ENCODE data around the gene ZKSCAN5.

ZKSCAN5 gene

DNA sequence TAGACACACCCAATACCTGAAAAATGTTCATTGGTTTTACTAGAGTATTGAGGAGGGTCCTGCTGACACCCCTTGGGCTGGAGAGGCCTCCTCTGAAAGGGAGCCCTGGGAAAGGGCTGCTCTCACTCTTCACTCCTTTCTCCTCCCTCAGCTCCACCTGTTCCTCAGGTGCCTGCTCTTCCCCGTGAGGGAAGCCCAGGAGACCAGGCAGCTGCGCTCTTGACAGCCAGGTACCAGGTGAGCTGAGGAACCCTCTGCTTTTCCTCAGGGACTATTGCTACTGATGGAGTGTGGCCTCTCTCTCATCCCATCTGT is 57.2 kb downstream of the ZKSCAN5 start:
- no peak overlapping the region for H3K27ac ChIP-seq (ENCODE audit: low read depth, low read length)
- H3K4me1 ChIP-seq (ENCODE audit: control insufficient read depth, low read length): peaks cover 24% of the 10 kb centered on the region
- peaks cover 89% of the 10 kb centered on the region for H3K36me3 ChIP-seq (ENCODE audit: control insufficient read depth, low read length)
- H3K27me3 ChIP-seq (ENCODE audit: control insufficient read depth, low read length): no peaks in the 10 kb centered on the region
- H3K79me2 ChIP-seq (ENCODE audit: control insufficient read depth, low read length): peaks cover 92% of the 10 kb centered on the region
- H3K4me3 ChIP-seq (ENCODE audit: low read length): no peak overlapping the region
- TF ChIP-seq, protein P1, sequence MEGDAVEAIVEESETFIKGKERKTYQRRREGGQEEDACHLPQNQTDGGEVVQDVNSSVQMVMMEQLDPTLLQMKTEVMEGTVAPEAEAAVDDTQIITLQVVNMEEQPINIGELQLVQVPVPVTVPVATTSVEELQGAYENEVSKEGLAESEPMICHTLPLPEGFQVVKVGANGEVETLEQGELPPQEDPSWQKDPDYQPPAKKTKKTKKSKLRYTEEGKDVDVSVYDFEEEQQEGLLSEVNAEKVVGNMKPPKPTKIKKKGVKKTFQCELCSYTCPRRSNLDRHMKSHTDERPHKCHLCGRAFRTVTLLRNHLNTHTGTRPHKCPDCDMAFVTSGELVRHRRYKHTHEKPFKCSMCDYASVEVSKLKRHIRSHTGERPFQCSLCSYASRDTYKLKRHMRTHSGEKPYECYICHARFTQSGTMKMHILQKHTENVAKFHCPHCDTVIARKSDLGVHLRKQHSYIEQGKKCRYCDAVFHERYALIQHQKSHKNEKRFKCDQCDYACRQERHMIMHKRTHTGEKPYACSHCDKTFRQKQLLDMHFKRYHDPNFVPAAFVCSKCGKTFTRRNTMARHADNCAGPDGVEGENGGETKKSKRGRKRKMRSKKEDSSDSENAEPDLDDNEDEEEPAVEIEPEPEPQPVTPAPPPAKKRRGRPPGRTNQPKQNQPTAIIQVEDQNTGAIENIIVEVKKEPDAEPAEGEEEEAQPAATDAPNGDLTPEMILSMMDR (IDR thresholded peaks at IDR 0.05; ENCODE audit: low read depth, low read length, poor library complexity, severe bottlenecking): no peak
- no peak for TF ChIP-seq EZH2phosphoT487 (IDR thresholded peaks at IDR 0.05; ENCODE audit: borderline replicate concordance, low read length)
- H3K9me3 ChIP-seq (ENCODE audit: control insufficient read depth, insufficient read depth, low read length): no peaks in the 10 kb centered on the region
- H4K20me1 ChIP-seq (ENCODE audit: control insufficient read depth, insufficient read depth, low read depth, low read length): peaks cover 35% of the 10 kb centered on the region; the same call in 1 of the 2 replicates
- H3K4me2 ChIP-seq (ENCODE audit: low read length): no peak overlapping the region
- no peaks in the 10 kb centered on the region for H3F3A ChIP-seq (ENCODE audit: control insufficient read depth, insufficient read depth)
- no peaks in the 10 kb centered on the region for H3K9me2 ChIP-seq (replicated peaks; ENCODE audit: control insufficient read depth, low read length)

DNA sequence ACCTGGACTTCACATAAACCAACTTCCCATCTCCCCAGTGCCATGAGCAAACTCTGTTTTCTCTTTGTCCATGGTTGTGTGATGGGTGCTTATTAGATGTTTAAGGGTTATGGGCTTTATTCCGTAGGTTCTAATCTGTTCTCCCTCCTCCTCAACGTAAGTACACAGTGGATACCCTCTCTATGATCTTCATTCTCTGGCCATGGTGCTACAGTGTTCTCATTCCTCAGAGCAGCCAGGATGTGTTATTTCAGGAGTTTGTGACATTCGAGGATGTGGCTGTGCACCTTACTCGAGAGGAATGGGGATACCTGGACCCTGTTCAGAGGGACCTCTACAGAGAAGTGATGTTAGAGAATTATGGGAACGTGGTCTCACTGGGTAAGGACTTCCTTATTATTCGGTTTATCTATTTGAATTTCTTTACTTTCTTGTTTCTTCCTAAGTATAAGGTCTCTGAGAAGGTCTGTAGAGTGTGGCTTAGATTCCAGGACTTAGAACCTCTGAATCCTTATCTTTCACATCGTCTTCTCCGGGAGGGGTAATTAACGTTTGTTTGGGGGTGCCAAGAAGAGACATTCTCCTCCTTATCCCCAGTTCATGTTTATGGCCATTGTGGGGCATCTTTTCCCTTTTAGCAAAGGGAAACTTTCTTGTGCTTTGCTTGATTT is 57.8 kb downstream of the ZKSCAN5 start:
- Histone ChIP-seq H3F3A (ENCODE audit: control insufficient read depth, insufficient read depth) (no peaks in the 10 kb centered on the region), H3K4me1 (ENCODE audit: control insufficient read depth, low read length) (peaks cover 18% of the 10 kb centered on the region), H4K20me1 (ENCODE audit: control insufficient read depth, insufficient read depth, low read depth, low read length) (peaks cover 35% of the 10 kb centered on the region; the same call in 1 of the 2 replicates), H3K27me3 (ENCODE audit: control insufficient read depth, low read length) (no peaks in the 10 kb centered on the region), H3K36me3 (ENCODE audit: control insufficient read depth, low read length) (peaks cover 83% of the 10 kb centered on the region), H3K79me2 (ENCODE audit: control insufficient read depth, low read length) (peaks cover 87% of the 10 kb centered on the region), H3K4me3 (ENCODE audit: low read length) (no peak overlapping the region), H3K4me2 (ENCODE audit: low read length) (no peak overlapping the region), H3K27ac (ENCODE audit: low read depth, low read length) (no peak overlapping the region), H3K9me2 (replicated peaks; ENCODE audit: control insufficient read depth, low read length) (no peaks in the 10 kb centered on the region), H3K9me3 (ENCODE audit: control insufficient read depth, insufficient read depth, low read length) (no peaks in the 10 kb centered on the region)
- TF ChIP-seq, protein P1 (IDR thresholded peaks at IDR 0.05; ENCODE audit: low read depth, low read length, poor library complexity, severe bottlenecking): no peak
- no peak for TF ChIP-seq EZH2phosphoT487 (IDR thresholded peaks at IDR 0.05; ENCODE audit: borderline replicate concordance, low read length)

DNA sequence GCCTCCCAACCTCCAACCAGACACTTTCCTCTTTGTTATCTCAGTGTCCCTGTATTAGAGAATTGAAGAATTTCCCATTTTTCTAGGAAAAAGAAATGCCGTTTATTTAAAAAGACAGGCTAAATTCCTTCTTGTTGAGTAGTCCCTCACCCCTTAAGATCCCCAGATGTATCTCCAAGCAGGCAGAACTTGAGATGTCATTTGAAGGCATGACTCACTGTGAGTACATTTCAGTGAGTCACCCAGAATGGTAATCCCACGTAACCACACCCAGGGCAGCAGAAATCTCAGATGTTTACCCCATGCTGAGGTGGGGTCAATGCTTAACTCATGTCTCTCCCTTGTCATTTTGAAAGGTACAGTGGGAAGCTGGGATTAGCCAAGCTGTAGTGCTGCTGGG is 58.4 kb downstream of the ZKSCAN5 start:
- Histone ChIP-seq H3K79me2 (ENCODE audit: control insufficient read depth, low read length) (peaks cover 85% of the 10 kb centered on the region), H3K27ac (ENCODE audit: low read depth, low read length) (no peak overlapping the region), H3K36me3 (ENCODE audit: control insufficient read depth, low read length) (peaks cover 77% of the 10 kb centered on the region), H3K27me3 (ENCODE audit: control insufficient read depth, low read length) (no peaks in the 10 kb centered on the region), H4K20me1 (ENCODE audit: control insufficient read depth, insufficient read depth, low read depth, low read length) (peaks cover 35% of the 10 kb centered on the region; the same call in 1 of the 2 replicates), H3K4me1 (ENCODE audit: control insufficient read depth, low read length) (peaks cover 16% of the 10 kb centered on the region), H3K4me2 (ENCODE audit: low read length) (no peak overlapping the region), H3K4me3 (ENCODE audit: low read length) (no peak overlapping the region), H3K9me3 (ENCODE audit: control insufficient read depth, insufficient read depth, low read length) (no peaks in the 10 kb centered on the region), H3F3A (ENCODE audit: control insufficient read depth, insufficient read depth) (no peaks in the 10 kb centered on the region), H3K9me2 (replicated peaks; ENCODE audit: control insufficient read depth, low read length) (no peaks in the 10 kb centered on the region)
- TF ChIP-seq, protein P1 (IDR thresholded peaks at IDR 0.05; ENCODE audit: low read depth, low read length, poor library complexity, severe bottlenecking): no peak
- no peak for TF ChIP-seq EZH2phosphoT487 (IDR thresholded peaks at IDR 0.05; ENCODE audit: borderline replicate concordance, low read length)

Measured in DOHH2 (cell line).